GM23338 (cell line): ENCODE data around the gene EFEMP1. TPM values are rescaled to one million over a fixed set of nuclear protein-coding genes. Genes with fewer than 3 reads are reported as not detected.

Source experiments
- ATAC-seq: fragments of 200-7000 bp; cut with Tn5 transposase; 3 replicates; pipeline ENCODE4 v1.9.1; 2020
- DNase-seq: peaks from one replicate; pipeline ENCODE4 v3.0.0-alpha.2; 2015; ENCODE audit warnings: low spot score
- H2AFZ ChIP-seq: fragments of 200-600 bp; sonication (generic); 2 replicates; pipeline ENCODE4 v1.8.0; 2016; ENCODE audit warnings: antibody characterized with exemption, mild to moderate bottlenecking, moderate library complexity
- H3F3A ChIP-seq: fragments of 200-600 bp; sonication (generic); replicated peaks from 2 replicates; pipeline ENCODE4 v1.8.0; 2017; ENCODE audit warnings: antibody characterized with exemption, mixed run types, low read depth
- H3K27ac ChIP-seq: fragments of 200-600 bp; sonication (generic); 2 replicates; pipeline ENCODE4 v1.6.1; 2016; ENCODE audit warnings: low read depth
- H3K27me3 ChIP-seq: fragments of 200-600 bp; sonication (generic); 2 replicates; pipeline ENCODE4 v1.8.0; 2016; ENCODE audit warnings: mild to moderate bottlenecking, mixed run types, moderate library complexity; ENCODE audit not compliant: insufficient read depth
- H3K36me3 ChIP-seq: fragments of 200-600 bp; sonication (generic); 2 replicates; pipeline ENCODE4 v1.8.0; 2016; ENCODE audit warnings: mild to moderate bottlenecking; ENCODE audit not compliant: insufficient read depth
- H3K4me1 ChIP-seq: fragments of 200-600 bp; sonication (generic); 2 replicates; pipeline ENCODE4 v1.8.0; 2016; ENCODE audit warnings: mild to moderate bottlenecking, moderate library complexity; ENCODE audit not compliant: insufficient read depth
- H3K4me2 ChIP-seq: fragments of 200-600 bp; sonication (generic); 2 replicates; pipeline ENCODE4 v1.7.1; 2017; ENCODE audit warnings: mixed run types
- H3K4me3 ChIP-seq: fragments of 200-600 bp; sonication (generic); 2 replicates; pipeline ENCODE4 v1.6.1; 2016; ENCODE audit warnings: mixed run types
- H3K79me2 ChIP-seq: fragments of 200-600 bp; sonication (generic); replicated peaks from 2 replicates; pipeline ENCODE4 v1.8.0; 2017; ENCODE audit warnings: mild to moderate bottlenecking; ENCODE audit not compliant: insufficient read depth
- H3K9me2 ChIP-seq: fragments of 200-600 bp; sonication (generic); 2 replicates; pipeline ENCODE4 v1.8.0; 2017; ENCODE audit not compliant: insufficient read depth
- H4K20me1 ChIP-seq: fragments of 200-600 bp; sonication (generic); replicated peaks from 2 replicates; pipeline ENCODE4 v1.8.0; 2017; ENCODE audit warnings: mild to moderate bottlenecking; ENCODE audit not compliant: insufficient read depth
- H3K27ac Mint-ChIP-seq: 2 replicates; pipeline ENCODE4 v1.8.0; 2020; ENCODE audit warnings: inconsistent platforms, mild to moderate bottlenecking, moderate library complexity, mixed read lengths
- H3K27me3 Mint-ChIP-seq: 3 replicates; pipeline ENCODE4 v1.8.0; 2022; ENCODE audit warnings: low read depth, mild to moderate bottlenecking, moderate library complexity, mixed read lengths, inconsistent platforms; ENCODE audit not compliant: insufficient read depth, poor library complexity
- H3K36me3 Mint-ChIP-seq: 3 replicates; pipeline ENCODE4 v1.8.0; 2021; ENCODE audit warnings: low read depth, mild to moderate bottlenecking, inconsistent platforms, moderate library complexity, mixed read lengths
- H3K4me1 Mint-ChIP-seq: 3 replicates; pipeline ENCODE4 v1.8.0; 2020; ENCODE audit warnings: mild to moderate bottlenecking, inconsistent platforms, mixed read lengths
- H3K4me3 Mint-ChIP-seq: 3 replicates; pipeline ENCODE4 v1.8.0; 2021; ENCODE audit warnings: moderate library complexity, mild to moderate bottlenecking, inconsistent platforms, mixed read lengths
- H3K9me3 Mint-ChIP-seq: 3 replicates; pipeline ENCODE4 v1.8.0; 2020; ENCODE audit warnings: moderate library complexity, mild to moderate bottlenecking, inconsistent platforms, mixed read lengths
- CREB1 ChIP-seq: fragments of 250-450 bp; sonication (Bioruptor Pico); IDR thresholded peaks from 2 replicates; pipeline ENCODE4 v1.5.0; 2020; ENCODE audit warnings: low read depth, mild to moderate bottlenecking, moderate library complexity
- EZH2 ChIP-seq: fragments of 200-600 bp; sonication (generic); IDR thresholded peaks from one replicate; pipeline ENCODE4 v1.8.0; 2017; ENCODE audit warnings: antibody characterized with exemption, mild to moderate bottlenecking, low read depth; ENCODE audit not compliant: unreplicated experiment
- EZH2phosphoT487 ChIP-seq: fragments of 200-600 bp; sonication (generic); IDR thresholded peaks from one replicate; pipeline ENCODE4 v1.8.1; 2018; ENCODE audit warnings: antibody characterized with exemption; ENCODE audit not compliant: unreplicated experiment
- JUNB ChIP-seq: IDR thresholded peaks from one replicate; pipeline ENCODE4 v1.6.1; 2016; ENCODE audit warnings: antibody characterized with exemption; ENCODE audit not compliant: unreplicated experiment
- POLR2AphosphoS5 ChIP-seq: IDR thresholded peaks from 2 replicates; pipeline ENCODE4 v1.6.1; 2016; ENCODE audit warnings: antibody characterized with exemption, low read depth
- ZNF331 ChIP-seq: fragments of 250-450 bp; sonication (Bioruptor Pico); IDR thresholded peaks from 2 replicates; pipeline ENCODE4 v1.5.0; 2020; ENCODE audit warnings: low read depth, mild to moderate bottlenecking, moderate library complexity
- polyA plus RNA-seq: library from polyadenylated mRNA; unstranded; fragments of >200 nt; fragmentation: Nextera tagmentation; extraction: Ambion mirVana; gene quantifications from 2 replicates; pipeline ENCODE4 v1.2.1, GENCODE V29; 2016
- total RNA-seq: library from RNA; depleted of rRNA; stranded (reverse); fragments of >200 nt; shearing (Covaris generic); gene quantifications from 2 replicates; pipeline ENCODE4 v1.2.3, GENCODE V29; 2014
- TF ChIP-seq, protein P1 (sequence below): fragments of 250-450 bp; sonication (Bioruptor Pico); IDR thresholded peaks from 2 replicates; pipeline ENCODE4 v1.5.0; 2020; ENCODE audit warnings: mild to moderate bottlenecking, moderate library complexity
- TF ChIP-seq, protein P2 (sequence below): IDR thresholded peaks from 2 replicates; pipeline ENCODE4 v1.6.1; 2016; ENCODE audit warnings: antibody characterized with exemption

EFEMP1 gene
- total and polyA plus RNA-seq, 2 experiments from 2014 or later: 12.6 to 22.5 TPM

DNA sequence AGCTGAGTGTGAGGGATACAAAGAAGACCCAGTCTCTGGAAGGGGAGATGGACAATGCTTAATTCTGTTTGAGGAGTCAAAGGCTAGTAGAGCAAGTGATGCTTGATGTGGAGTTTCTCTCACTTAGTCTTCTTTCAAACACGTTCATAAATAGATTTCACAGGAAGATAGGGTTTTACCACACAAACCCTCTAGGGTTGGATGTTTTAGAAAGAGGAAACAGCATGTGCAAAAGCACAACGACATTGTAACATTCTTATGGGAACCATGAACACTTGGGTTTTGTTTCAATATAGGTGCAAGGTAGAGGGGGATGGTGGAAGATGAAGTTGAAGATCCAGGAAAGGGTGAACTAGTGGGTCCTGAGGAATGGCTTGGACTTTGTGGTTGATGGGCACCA is 10.8 kb upstream of the EFEMP1 start (continued):
- TF ChIP-seq, protein P1, sequence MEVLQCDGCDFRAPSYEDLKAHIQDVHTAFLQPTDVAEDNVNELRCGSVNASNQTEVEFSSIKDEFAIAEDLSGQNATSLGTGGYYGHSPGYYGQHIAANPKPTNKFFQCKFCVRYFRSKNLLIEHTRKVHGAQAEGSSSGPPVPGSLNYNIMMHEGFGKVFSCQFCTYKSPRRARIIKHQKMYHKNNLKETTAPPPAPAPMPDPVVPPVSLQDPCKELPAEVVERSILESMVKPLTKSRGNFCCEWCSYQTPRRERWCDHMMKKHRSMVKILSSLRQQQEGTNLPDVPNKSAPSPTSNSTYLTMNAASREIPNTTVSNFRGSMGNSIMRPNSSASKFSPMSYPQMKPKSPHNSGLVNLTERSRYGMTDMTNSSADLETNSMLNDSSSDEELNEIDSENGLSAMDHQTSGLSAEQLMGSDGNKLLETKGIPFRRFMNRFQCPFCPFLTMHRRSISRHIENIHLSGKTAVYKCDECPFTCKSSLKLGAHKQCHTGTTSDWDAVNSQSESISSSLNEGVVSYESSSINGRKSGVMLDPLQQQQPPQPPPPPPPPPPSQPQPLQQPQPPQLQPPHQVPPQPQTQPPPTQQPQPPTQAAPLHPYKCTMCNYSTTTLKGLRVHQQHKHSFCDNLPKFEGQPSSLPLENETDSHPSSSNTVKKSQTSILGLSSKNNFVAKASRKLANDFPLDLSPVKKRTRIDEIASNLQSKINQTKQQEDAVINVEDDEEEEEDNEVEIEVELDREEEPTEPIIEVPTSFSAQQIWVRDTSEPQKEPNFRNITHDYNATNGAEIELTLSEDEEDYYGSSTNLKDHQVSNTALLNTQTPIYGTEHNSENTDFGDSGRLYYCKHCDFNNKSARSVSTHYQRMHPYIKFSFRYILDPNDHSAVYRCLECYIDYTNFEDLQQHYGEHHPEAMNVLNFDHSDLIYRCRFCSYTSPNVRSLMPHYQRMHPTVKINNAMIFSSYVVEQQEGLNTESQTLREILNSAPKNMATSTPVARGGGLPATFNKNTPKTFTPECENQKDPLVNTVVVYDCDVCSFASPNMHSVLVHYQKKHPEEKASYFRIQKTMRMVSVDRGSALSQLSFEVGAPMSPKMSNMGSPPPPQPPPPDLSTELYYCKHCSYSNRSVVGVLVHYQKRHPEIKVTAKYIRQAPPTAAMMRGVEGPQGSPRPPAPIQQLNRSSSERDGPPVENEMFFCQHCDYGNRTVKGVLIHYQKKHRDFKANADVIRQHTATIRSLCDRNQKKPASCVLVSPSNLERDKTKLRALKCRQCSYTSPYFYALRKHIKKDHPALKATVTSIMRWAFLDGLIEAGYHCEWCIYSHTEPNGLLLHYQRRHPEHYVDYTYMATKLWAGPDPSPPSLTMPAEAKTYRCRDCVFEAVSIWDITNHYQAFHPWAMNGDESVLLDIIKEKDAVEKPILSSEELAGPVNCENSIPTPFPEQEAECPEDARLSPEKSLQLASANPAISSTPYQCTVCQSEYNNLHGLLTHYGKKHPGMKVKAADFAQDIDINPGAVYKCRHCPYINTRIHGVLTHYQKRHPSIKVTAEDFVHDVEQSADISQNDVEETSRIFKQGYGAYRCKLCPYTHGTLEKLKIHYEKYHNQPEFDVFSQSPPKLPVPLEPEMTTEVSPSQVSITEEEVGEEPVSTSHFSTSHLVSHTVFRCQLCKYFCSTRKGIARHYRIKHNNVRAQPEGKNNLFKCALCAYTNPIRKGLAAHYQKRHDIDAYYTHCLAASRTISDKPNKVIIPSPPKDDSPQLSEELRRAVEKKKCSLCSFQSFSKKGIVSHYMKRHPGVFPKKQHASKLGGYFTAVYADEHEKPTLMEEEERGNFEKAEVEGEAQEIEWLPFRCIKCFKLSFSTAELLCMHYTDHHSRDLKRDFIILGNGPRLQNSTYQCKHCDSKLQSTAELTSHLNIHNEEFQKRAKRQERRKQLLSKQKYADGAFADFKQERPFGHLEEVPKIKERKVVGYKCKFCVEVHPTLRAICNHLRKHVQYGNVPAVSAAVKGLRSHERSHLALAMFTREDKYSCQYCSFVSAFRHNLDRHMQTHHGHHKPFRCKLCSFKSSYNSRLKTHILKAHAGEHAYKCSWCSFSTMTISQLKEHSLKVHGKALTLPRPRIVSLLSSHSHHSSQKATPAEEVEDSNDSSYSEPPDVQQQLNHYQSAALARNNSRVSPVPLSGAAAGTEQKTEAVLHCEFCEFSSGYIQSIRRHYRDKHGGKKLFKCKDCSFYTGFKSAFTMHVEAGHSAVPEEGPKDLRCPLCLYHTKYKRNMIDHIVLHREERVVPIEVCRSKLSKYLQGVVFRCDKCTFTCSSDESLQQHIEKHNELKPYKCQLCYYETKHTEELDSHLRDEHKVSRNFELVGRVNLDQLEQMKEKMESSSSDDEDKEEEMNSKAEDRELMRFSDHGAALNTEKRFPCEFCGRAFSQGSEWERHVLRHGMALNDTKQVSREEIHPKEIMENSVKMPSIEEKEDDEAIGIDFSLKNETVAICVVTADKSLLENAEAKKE (CRISPR knock-in tag): no peak
- TF ChIP-seq POLR2AphosphoS5 (no peak), JUNB (no peak), EZH2phosphoT487 (no peak)

DNA sequence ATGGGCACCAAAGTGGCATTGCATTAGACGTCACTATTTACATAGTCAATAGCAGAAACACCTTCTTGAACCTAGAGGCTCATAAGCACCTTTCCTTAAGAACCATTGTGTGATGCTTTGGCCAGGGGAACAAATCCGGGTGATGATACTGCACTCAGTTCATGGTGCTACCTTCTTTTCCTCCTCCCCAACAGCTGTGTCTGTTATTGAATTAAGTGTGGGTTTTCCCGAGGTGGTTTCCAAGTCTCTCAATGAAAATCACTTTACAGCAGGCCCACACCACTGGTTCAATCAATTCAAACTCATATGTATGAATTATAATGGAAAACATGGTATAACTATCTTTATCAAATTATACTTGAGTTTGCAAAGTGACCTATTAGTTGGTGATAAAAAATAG is 9.3 kb upstream of the EFEMP1 start:
- DNase-seq (no peak), ATAC-seq (no peak)
- Histone ChIP-seq H3K4me2 (no peak overlapping the region), H3K79me2 (no peaks in the 10 kb centered on the region), H3K9me2 (no peaks in the 10 kb centered on the region; the same call in 1 of the 2 replicates), H3K4me3 (no peak overlapping the region), H3F3A (no peaks in the 10 kb centered on the region), H3K27me3 (no peaks in the 10 kb centered on the region), H3K27ac (no peak overlapping the region), H3K4me1 (no peaks in the 10 kb centered on the region), H4K20me1 (no peaks in the 10 kb centered on the region), H3K36me3 (no peaks in the 10 kb centered on the region), H2AFZ (no peak overlapping the region)
- H3K36me3 Mint-ChIP-seq: no peaks in the 10 kb centered on the region
- H3K27me3 Mint-ChIP-seq: no peaks in the 10 kb centered on the region
- no peak overlapping the region for H3K4me3 Mint-ChIP-seq
- peaks cover 5% of the 10 kb centered on the region; the same call in 2 of the 3 replicates for H3K4me1 Mint-ChIP-seq
- H3K27ac Mint-ChIP-seq: no peak overlapping the region
- H3K9me3 Mint-ChIP-seq: no peaks in the 10 kb centered on the region
- TF ChIP-seq EZH2phosphoT487 (no peak), JUNB (no peak), CREB1 (CRISPR knock-in tag) (no peak), ZNF331 (CRISPR knock-in tag) (no peak), EZH2 (no peak)
- TF ChIP-seq, protein P2, sequence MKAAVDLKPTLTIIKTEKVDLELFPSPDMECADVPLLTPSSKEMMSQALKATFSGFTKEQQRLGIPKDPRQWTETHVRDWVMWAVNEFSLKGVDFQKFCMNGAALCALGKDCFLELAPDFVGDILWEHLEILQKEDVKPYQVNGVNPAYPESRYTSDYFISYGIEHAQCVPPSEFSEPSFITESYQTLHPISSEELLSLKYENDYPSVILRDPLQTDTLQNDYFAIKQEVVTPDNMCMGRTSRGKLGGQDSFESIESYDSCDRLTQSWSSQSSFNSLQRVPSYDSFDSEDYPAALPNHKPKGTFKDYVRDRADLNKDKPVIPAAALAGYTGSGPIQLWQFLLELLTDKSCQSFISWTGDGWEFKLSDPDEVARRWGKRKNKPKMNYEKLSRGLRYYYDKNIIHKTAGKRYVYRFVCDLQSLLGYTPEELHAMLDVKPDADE: no peak
- TF ChIP-seq, protein P1 (CRISPR knock-in tag): no peak
